GM12892 (cell line): ENCODE measurements around the gene GRIN2C.

Experiments
- POLR2A ChIP-seq: IDR thresholded peaks from 2 replicates; pipeline ENCODE4 v1.6.1; 2011; ENCODE audit warnings: low read depth, low read length, control low read depth
- POLR2AphosphoS5 ChIP-seq: IDR thresholded peaks from 2 replicates; pipeline ENCODE4 v1.6.1; 2011; ENCODE audit warnings: low read depth, low read length, control low read depth
- TAF1 ChIP-seq: IDR thresholded peaks from 2 replicates; pipeline ENCODE4 v1.6.1; 2011; ENCODE audit warnings: low read depth, mild to moderate bottlenecking, control low read depth, low read length, borderline replicate concordance

DNA sequence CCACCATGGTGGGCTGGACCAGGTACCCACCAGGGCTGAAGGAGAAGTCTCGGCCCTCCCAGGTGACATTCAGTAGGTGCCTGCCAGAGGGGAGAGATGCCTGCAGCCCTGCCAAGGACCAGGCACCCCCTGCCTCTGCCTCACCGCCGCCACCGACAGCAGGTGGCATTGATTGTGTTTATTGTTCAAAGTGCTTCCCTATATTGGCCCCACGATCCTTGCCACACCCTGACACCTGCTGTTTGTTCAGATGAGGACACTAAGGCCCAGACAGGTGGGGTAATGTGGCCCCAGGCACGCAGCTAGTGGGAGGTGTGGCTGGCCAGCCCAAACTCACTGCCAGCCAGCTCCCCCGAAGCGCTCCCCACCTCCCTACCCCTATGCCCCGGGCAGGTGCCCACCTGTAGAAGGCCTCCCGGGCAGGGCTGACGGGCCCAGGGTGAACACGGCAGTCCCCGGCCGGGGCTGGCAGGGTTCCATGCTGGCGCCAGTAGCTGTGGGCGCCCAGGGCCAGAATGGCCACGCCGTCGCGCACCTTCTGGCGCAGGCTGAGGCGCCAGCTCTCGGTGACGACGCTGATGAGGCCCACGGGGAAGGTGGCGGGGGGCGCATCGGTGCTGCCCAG, 8.0 kb downstream of the GRIN2C start:
- no peak for TF ChIP-seq POLR2AphosphoS5
- TF ChIP-seq POLR2A: no peak
- no peak for TF ChIP-seq TAF1
